Endodermal cell (in vitro differentiated cells): ENCODE measurements around the gene RELL1. TPM values are rescaled to one million over a fixed set of nuclear protein-coding genes. Genes with fewer than 3 reads are reported as not detected.

Source experiments
- DNase-seq: peaks from one replicate; pipeline ENCODE4 v3.0.0-alpha.2; 2017
- H3K27ac ChIP-seq: 2 replicates; pipeline ENCODE4 v1.5.1; 2013; ENCODE audit warnings: mild to moderate bottlenecking, low read depth, low read length, moderate library complexity
- H3K27me3 ChIP-seq: 2 replicates; pipeline ENCODE4 v1.6.1; 2013; ENCODE audit warnings: mild to moderate bottlenecking, low read length, moderate library complexity; ENCODE audit not compliant: insufficient read depth, control insufficient read depth, poor library complexity, severe bottlenecking
- H3K36me3 ChIP-seq: 2 replicates; pipeline ENCODE4 v1.7.0; 2013; ENCODE audit warnings: mild to moderate bottlenecking, low read length, moderate library complexity; ENCODE audit not compliant: control insufficient read depth, insufficient read depth
- H3K4me1 ChIP-seq: one replicate; pipeline ENCODE4 v1.7.0; 2013; ENCODE audit warnings: low read length; ENCODE audit not compliant: control insufficient read depth, insufficient read depth
- H3K4me3 ChIP-seq: 2 replicates; pipeline ENCODE4 v1.5.1; 2013; ENCODE audit warnings: mild to moderate bottlenecking, low read length, moderate library complexity
- H3K9ac ChIP-seq: 2 replicates; pipeline ENCODE4 v1.6.1; 2013; ENCODE audit warnings: mild to moderate bottlenecking, low read length, moderate library complexity; ENCODE audit not compliant: poor library complexity, severe bottlenecking; ENCODE audit errors: extremely low read depth
- H3K9me3 ChIP-seq: 2 replicates; pipeline ENCODE4 v1.6.1; 2013; ENCODE audit warnings: mild to moderate bottlenecking, low read length, moderate library complexity; ENCODE audit not compliant: control insufficient read depth
- H3K27ac Mint-ChIP-seq: 2 replicates; pipeline ENCODE4 v1.8.0; 2020; ENCODE audit warnings: mixed read lengths
- H3K27me3 Mint-ChIP-seq: 2 replicates; pipeline ENCODE4 v1.8.0; 2021; ENCODE audit warnings: mild to moderate bottlenecking, mixed read lengths; ENCODE audit not compliant: insufficient read depth
- H3K36me3 Mint-ChIP-seq: 2 replicates; pipeline ENCODE4 v1.8.0; 2020; ENCODE audit warnings: low read depth, mixed read lengths
- H3K4me1 Mint-ChIP-seq: 2 replicates; pipeline ENCODE4 v1.8.0; 2020; ENCODE audit warnings: mixed read lengths
- H3K4me3 Mint-ChIP-seq: 2 replicates; pipeline ENCODE4 v1.8.0; 2020; ENCODE audit warnings: mild to moderate bottlenecking, moderate library complexity, mixed read lengths
- H3K9me3 Mint-ChIP-seq: 2 replicates; pipeline ENCODE4 v1.8.0; 2020; ENCODE audit warnings: mild to moderate bottlenecking, mixed read lengths
- CTCF ChIP-seq: fragments of 200-600 bp; sonication (generic); conservative IDR thresholded peaks from 2 replicates; pipeline ENCODE4 v1.5.0; 2021; ENCODE audit warnings: antibody characterized with exemption, mild to moderate bottlenecking
- WGBS, 2 experiments: methylation state at CpG; one replicate each; pipeline versions ENCODE4 v1.1.5 to v1.1.7; 2013; ENCODE audit warnings: missing lambda C conversion rate in 2 of 2, mixed read lengths in 1 of 2; ENCODE audit not compliant: insufficient coverage in 1 of 2, insufficient read length in 1 of 2; 5-methylcytosine and 5-hydroxymethylcytosine counted together
- total RNA-seq, 2 donors: library from RNA; stranded (reverse); fragmentation: NEBNext Ultra II Directional in 1 of 2; extraction: Animal tissue kit (Norgen Biotek cat#: 25700) in 1 of 2; gene quantifications; 2 replicates in 1 of 2; 3 replicates in 1 of 2; pipeline ENCODE4 v1.2.1, GENCODE V29; 2021

Gene RELL1
- total RNA-seq, 2 donors from 2014 or later = 12.1 to 12.3 TPM

DNA sequence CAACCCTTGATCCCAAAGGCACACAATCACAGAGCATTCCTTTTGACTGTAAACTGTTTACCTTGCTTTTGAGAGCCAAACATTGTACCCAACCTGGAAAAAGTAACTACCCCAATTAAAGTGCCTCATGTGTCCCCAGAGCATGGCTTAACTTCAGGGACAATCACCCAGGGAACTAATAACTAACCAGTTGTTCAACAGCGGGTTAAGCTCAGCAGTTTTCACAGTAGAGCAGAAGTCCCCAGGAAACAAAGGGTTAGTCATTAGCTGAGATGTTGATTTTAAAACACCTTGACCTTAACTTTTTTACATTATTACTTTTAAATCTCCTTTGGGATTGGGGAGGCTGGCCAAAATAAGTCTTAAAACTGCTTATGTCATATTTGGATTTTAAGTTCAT, 94.8 kb downstream of the RELL1 start:
- Histone ChIP-seq H3K4me1 (no peaks in the 10 kb centered on the region), H3K36me3 (no peaks in the 10 kb centered on the region), H3K4me3 (no peak overlapping the region), H3K27me3 (no peaks in the 10 kb centered on the region), H3K9ac (no peak overlapping the region), H3K9me3 (no peaks in the 10 kb centered on the region), H3K27ac (no peak overlapping the region)
- Mint-ChIP-seq H3K4me1 (peaks cover 11% of the 10 kb centered on the region), H3K36me3 (no peaks in the 10 kb centered on the region), H3K27me3 (no peaks in the 10 kb centered on the region), H3K27ac (no peak overlapping the region), H3K4me3 (no peak overlapping the region), H3K9me3 (no peaks in the 10 kb centered on the region)
- DNase-seq = no peak
- 0% methylated on average over 1 of the region's 1 CpG for WGBS, 2 experiments
- no peak for TF ChIP-seq CTCF

DNA sequence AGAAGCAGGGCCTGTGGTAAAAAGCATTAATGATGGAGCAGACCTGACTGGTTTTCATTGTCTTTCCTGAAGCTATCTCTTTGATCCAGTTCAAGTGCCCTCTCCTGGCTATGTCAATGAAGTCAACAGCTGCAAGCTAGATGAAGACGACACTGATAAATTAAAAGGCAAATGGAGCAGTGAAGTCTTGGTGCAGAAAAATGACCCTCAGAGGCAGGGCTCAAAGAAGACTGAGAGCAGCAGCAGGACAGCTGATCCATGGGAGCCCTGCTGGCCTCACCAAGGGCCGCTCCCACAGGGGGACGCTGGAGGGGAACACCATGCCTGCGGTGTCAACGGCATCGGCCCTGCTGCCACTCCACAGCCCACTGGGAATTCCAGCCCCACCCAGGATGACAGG, 96.2 kb downstream of the RELL1 start:
- Histone ChIP-seq H3K4me1 (no peaks in the 10 kb centered on the region), H3K36me3 (no peaks in the 10 kb centered on the region), H3K27me3 (no peaks in the 10 kb centered on the region), H3K4me3 (no peak overlapping the region), H3K9me3 (no peaks in the 10 kb centered on the region), H3K9ac (no peak overlapping the region), H3K27ac (no peak overlapping the region)
- no peaks in the 10 kb centered on the region for H3K36me3 Mint-ChIP-seq
- TF ChIP-seq CTCF = no peak
- no peak overlapping the region for H3K4me3 Mint-ChIP-seq
- DNase-seq = no peak
- no peak overlapping the region for H3K27ac Mint-ChIP-seq
- H3K27me3 Mint-ChIP-seq = no peaks in the 10 kb centered on the region
- H3K4me1 Mint-ChIP-seq = peaks cover 11% of the 10 kb centered on the region
- WGBS, 2 experiments = 94 to 95% methylated on average over 2 to 6 of the region's 6 CpGs
- H3K9me3 Mint-ChIP-seq = no peaks in the 10 kb centered on the region

GRCh38 chr4:37588150-37588549, 98.0 kb downstream of the RELL1 start:
- TF ChIP-seq CTCF = no peak
- Histone ChIP-seq H3K27ac (no peak overlapping the region), H3K9ac (no peak overlapping the region), H3K4me1 (no peaks in the 10 kb centered on the region), H3K36me3 (no peaks in the 10 kb centered on the region), H3K9me3 (no peaks in the 10 kb centered on the region), H3K27me3 (no peaks in the 10 kb centered on the region), H3K4me3 (no peak overlapping the region)
- 93% methylated on average over 7 to 9 of the region's 9 CpGs for WGBS, 2 experiments
- Mint-ChIP-seq H3K4me1 (peaks cover 11% of the 10 kb centered on the region), H3K36me3 (no peaks in the 10 kb centered on the region), H3K27ac (no peak overlapping the region), H3K27me3 (no peaks in the 10 kb centered on the region), H3K4me3 (no peak overlapping the region), H3K9me3 (no peaks in the 10 kb centered on the region)
- no peak for DNase-seq
